Measurements from ENCODE around the gene NEURL1B.
"Not testable (repeated sequence)": the region's sequence is repeated elsewhere in the genome, so short reads cannot be mapped to it uniquely, and the experiment has no call there.

Gene NEURL1B

GRCh38 chr5:172672681-172673080 lies 31.6 kb downstream of the NEURL1B start:
- no peak for DNase-seq (ENCODE audit: low spot score)
- in situ Hi-C loops (cut with MboI; ENCODE audit: low pct_unique_long_range_greater_than_20kb, low sequenced_read_pairs, unreplicated experiment): no loop called here
- no peak for TF ChIP-seq CTCF (IDR thresholded peaks at IDR 0.05; ENCODE audit: extremely low read depth, insufficient read depth, missing control alignments)

GRCh38 chr5:172674155-172674554 lies 33.1 kb downstream of the NEURL1B start:
- in situ Hi-C loops (cut with MboI; ENCODE audit: low pct_unique_long_range_greater_than_20kb, low sequenced_read_pairs, unreplicated experiment): no loop called here
- no peak for TF ChIP-seq CTCF (IDR thresholded peaks at IDR 0.05; ENCODE audit: extremely low read depth, insufficient read depth, missing control alignments)
- DNase-seq (ENCODE audit: low spot score): no peak

GRCh38 chr5:172676914-172677475 lies 35.9 kb downstream of the NEURL1B start:
- in situ Hi-C loops (cut with MboI; ENCODE audit: low pct_unique_long_range_greater_than_20kb, low sequenced_read_pairs, unreplicated experiment): no loop called here
- DNase-seq (ENCODE audit: low spot score): no peak
- no peak for TF ChIP-seq CTCF (IDR thresholded peaks at IDR 0.05; ENCODE audit: extremely low read depth, insufficient read depth, missing control alignments)

- DNase-seq (ENCODE audit: low spot score); in situ Hi-C loops (cut with MboI; ENCODE audit: low pct_unique_long_range_greater_than_20kb, low sequenced_read_pairs, unreplicated experiment): not testable (repeated sequence)
These were observed 37.4 kb downstream of the NEURL1B start for GRCh38 chr5:172678362-172678874.

GRCh38 chr5:172678902-172679301 lies 37.8 kb downstream of the NEURL1B start:
- DNase-seq (ENCODE audit: low spot score): no peak
- in situ Hi-C loops (cut with MboI; ENCODE audit: low pct_unique_long_range_greater_than_20kb, low sequenced_read_pairs, unreplicated experiment): no loop called here
- TF ChIP-seq CTCF (IDR thresholded peaks at IDR 0.05; ENCODE audit: extremely low read depth, insufficient read depth, missing control alignments): no peak

GRCh38 chr5:172679628-172680212 lies 38.7 kb downstream of the NEURL1B start:
- no peak for DNase-seq (ENCODE audit: low spot score)
- TF ChIP-seq CTCF (IDR thresholded peaks at IDR 0.05; ENCODE audit: extremely low read depth, insufficient read depth, missing control alignments): no peak
- in situ Hi-C loops (cut with MboI; ENCODE audit: low pct_unique_long_range_greater_than_20kb, low sequenced_read_pairs, unreplicated experiment): no loop called here

GRCh38 chr5:172680921-172681320 lies 39.9 kb downstream of the NEURL1B start:
- TF ChIP-seq CTCF (IDR thresholded peaks at IDR 0.05; ENCODE audit: extremely low read depth, insufficient read depth, missing control alignments): no peak
- no peak for DNase-seq (ENCODE audit: low spot score)
- in situ Hi-C loops (cut with MboI; ENCODE audit: low pct_unique_long_range_greater_than_20kb, low sequenced_read_pairs, unreplicated experiment): no loop called here
